NCI-H2029 (cell line): ENCODE measurements around the gene SPINK1.
A peak's percentile ranks its signal among the peaks of the same experiment; 100 is the strongest.
"Not testable (repeated sequence)": the region's sequence is repeated elsewhere in the genome, so short reads cannot be mapped to it uniquely, and the experiment has no call there.

Source experiments
- DNase-seq: peaks from one replicate; lab custom pipeline; 2025; lab: John Stamatoyannopoulos, UW

The SPINK1 gene

GRCh38 chr5:147854894-147855773 is 23.7 kb upstream of the SPINK1 start:
- no peak for DNase-seq

DNA sequence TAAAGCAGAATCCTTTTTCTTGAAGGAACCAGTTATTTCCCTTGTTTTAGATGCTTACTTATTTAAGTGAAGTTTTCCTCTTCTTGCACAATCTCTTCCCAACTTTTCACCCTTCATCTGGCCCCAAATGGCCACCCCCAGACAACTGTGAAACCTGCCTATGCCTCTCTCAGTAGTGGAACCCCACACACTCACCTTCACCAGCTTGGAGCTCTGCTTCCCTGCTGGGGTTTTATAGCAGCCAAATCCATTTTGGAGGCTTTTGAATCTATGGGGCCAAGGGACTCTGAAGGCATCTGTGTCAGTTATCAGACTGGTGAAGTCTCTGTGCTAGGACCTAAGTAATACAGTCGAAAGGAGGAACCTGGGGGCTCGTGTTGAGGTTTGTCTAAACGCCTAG is 22.9 kb upstream of the SPINK1 start:
- DNase-seq, result no peak

GRCh38 chr5:147853372-147853987 is 22.0 kb upstream of the SPINK1 start:
- DNase-seq, result no peak

DNA sequence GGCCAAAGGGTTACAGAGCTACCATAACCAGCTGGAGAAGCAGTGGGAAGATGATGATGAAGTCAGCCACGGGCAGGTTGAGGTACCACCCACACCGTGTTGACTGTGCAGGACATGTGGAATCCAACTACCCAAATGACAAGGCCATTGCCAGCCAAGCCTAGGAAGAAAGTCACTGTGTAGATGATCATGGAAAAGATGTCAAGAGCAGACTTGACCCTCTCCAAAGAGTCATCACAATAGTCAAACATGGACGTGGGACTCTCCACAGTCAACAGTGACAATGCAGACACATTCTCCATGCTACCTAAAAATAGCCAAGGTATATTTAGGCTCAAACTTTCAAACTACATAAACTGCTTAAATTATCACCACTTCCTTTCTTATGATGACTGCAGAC is 20.9 kb upstream of the SPINK1 start:
- no peak for DNase-seq

DNA sequence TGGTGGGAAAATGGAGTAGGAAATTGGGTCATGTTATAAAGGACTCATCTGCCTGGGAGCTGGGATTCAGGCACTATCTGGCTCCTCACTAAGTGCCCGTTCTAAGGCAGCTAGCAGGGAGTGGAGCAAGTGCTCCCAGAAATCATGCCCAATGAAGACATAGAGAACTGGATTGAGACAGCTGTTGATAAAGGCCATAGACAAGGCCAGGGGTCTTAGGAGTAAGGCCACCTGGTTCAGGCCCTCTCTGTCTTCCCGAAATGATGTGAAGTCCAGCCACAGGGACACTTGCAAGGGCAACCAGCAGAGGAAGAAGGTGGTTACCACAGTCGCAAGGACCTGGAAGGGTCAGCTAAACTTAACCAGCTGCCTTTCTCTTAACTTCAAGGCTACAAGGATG is 20.1 kb upstream of the SPINK1 start:
- no peak for DNase-seq

DNA sequence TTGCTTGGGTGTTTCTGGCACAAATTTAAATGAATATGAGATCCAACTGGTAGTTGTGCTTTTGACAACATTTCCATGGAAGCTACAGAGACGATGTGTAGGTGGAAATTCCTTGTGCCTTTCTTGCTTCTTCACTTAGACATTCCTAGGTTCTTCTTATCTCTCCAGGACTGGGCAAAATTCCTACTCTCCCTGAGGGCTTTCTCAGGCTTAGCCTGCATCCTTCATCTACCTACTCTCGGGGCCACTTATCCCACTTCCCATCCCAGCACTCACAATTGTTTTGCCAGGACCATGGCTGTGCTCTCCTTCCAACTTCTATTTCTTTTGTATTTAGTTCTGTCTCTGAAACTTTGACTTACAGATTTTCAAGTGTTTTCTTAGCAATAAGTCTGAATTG is 17.8 kb upstream of the SPINK1 start:
- DNase-seq, result no peak

DNA sequence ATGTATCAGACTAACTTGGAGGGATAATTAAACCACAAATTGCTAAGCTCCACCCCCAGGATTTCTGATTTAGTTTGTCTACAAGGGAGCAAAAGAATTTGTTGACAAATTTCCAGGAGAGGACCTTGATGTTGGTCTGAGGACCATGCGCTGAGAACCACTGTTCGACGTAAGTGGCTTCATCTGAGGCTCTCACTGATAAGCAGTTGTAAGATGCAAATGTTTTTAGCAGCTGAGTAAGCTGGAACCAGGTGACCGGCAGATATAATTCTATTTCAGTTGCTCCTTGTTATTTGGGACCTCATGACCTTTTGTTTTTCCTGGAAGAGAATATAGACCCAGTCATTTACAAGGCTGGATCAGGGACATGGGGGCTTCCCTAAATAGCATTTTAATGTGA is 14.1 kb upstream of the SPINK1 start:
- DNase-seq, result no peak

DNA sequence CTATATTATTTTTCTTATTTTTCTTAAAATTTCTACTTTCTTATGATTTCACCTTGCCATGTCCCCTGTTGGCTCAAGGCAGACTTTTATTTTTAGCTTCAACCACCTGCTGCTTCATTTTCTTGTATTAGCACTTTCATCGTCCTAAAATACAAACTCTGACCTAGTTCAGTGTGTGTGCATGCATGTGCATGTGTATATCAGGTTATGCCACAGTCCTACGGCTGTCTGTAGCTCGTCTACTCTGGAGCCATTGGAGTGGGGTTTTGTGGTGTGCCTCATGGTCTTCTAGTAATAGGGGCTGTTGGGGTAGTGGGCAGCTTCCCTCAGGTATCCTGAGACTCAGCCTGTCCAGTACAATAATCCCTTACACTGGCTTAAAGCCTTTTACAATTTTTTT is 13.4 kb upstream of the SPINK1 start:
- no peak for DNase-seq

GRCh38 chr5:147842869-147843268 is 11.4 kb upstream of the SPINK1 start:
- no peak for DNase-seq

DNA sequence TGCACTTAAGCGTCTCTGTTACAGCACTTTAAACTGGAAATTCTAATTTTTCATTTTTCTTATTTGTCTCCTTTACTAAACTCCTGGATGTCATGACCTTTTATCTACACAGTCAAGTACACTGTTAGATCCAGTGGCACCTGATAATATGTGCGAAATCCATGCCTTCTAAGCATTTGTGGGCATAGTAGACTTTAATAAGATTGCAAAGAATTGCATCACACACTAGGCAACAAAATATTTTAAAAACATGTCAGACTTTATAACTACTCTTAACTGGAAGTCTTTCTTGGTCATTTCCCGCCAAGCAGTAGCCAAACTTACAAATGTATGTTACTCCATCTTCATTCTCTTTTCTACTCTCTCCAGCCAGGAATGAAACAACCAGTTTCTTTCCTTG is 5.0 kb upstream of the SPINK1 start:
- no peak for DNase-seq

DNA sequence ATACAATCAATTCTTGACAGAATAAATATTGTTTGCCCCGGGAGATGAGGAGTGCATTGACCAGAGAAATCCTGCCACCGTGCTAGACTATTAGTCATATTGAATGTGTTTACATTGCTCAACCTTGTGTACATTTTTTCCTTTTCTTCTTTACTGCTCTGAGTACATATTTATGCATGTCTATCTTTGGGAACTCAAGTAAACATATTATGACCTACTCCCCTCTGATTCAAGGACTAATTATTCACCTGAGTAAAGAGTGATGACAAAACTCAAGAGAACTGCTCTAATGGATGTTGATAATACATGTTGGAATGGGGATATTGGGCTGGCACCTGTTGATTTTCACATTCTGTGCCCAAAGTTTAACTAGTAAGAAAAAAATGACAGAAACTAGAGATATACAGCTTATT is 3.9 kb upstream of the SPINK1 start:
- peak; percentile 50 for DNase-seq

- DNase-seq, result no peak
These were observed 1.1 kb upstream of the SPINK1 start for GRCh38 chr5:147832541-147832940.

- DNase-seq, result no peak
These were observed 1.4 kb downstream of the SPINK1 start for GRCh38 chr5:147830035-147830434.

DNA sequence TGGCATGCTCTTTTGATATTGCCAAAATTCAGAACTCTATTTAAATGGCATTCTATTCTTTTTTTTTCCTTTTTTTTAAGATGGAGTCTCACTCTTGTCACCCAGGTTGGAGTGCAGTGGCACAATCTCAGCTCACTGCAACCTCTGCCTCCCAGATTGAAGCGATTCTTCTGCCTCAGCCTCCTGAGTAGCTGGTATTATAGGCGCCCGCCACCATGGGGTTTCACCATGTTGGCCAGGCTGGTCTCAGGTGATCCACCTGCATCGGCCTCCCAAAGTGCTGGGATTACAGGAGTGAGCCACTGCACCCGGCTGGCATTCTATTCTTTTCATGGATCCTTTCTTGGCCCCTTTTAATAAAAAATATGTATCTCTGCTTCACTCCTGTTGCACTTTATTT is 4.5 kb downstream of the SPINK1 start:
- DNase-seq, result not testable (repeated sequence)

DNA sequence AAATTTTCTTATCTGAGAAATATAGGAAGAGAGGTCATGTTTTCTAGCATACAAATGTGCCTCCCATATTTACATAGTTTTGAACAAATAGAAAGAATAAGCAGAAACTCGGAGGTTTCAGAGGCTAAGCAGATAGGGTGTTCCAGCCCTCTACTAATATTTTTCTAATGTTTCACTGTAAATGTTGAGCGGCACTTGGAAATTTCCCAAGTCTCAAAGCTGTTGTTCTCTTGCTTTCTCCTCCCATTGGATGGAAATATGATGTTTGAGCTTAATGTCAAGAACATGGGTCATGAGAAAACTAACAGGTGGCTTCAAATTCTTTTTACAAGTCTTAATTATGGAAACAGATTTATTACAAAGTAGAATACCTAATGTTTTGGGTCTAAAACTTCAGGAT is 5.1 kb downstream of the SPINK1 start:
- DNase-seq, result no peak

- peak; percentile 76 for DNase-seq
These were observed 8.6 kb downstream of the SPINK1 start for GRCh38 chr5:147822686-147823491.

GRCh38 chr5:147822222-147822621 is 9.2 kb downstream of the SPINK1 start:
- DNase-seq, result not testable (repeated sequence)

GRCh38 chr5:147821766-147822165 is 9.7 kb downstream of the SPINK1 start:
- no peak for DNase-seq

DNA sequence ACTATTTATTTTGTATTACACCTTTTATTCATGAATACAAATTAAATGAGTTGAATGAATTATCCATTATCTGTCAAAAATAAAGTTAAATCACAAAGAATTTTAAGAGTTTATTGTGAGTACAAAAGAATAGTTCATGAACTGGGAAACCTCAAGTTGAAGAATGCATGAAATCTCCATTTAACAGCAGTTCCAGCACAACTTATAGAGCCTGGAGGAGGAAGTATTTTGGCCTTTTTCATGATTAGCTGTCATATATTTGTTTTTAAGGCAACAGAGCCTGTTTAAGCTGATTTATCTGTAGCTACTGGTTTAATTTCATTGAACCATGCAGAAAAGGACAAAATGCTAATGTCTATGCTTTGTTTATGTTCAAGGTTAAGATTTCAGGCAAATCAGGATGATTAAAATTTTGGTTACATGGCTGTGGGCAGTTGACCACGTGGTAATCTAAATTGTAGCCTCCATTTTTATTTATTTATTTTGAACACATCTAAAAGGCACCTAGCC is 12.2 kb downstream of the SPINK1 start:
- no peak for DNase-seq

DNA sequence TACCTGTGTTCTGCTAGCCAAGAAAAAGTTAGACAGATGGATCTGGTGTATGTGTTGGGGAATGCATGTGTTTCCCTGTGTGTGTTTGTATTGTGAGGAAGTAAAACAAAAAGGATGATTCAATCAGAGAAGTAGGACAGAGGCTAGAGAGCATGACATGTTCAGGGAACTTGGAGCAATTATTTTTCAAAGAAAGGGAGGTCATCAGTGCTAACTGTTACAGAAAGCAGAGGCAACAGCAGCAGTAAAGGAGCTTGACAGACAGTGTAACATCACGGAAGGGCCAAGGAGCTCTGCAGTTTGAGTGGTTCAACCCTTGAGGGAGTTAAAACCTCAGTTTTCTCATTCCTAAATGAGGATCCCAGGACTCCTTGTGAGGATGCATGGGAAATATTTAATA is 13.2 kb downstream of the SPINK1 start:
- DNase-seq, result no peak

- no peak for DNase-seq
These were observed 17.8 kb downstream of the SPINK1 start for GRCh38 chr5:147813696-147814095.

GRCh38 chr5:147809830-147810666 is 21.4 kb downstream of the SPINK1 start:
- no peak for DNase-seq
